ENCODE data around the gene DNAJC6. TPM values are rescaled to one million over a fixed set of nuclear protein-coding genes. Genes with fewer than 3 reads are reported as not detected.

DNAJC6 gene
- total RNA-seq, 6 experiments from 2014 or later, result 0.46 to 2.9 (median 1.2) TPM

GRCh38 chr1:65434255-65434654, 124.9 kb downstream of the DNAJC6 start:
- H3K4me3 ChIP-seq, result no peak overlapping the region
- H3K4me1 ChIP-seq, result no peaks in the 10 kb centered on the region
- no peaks in the 10 kb centered on the region for H3K27me3 ChIP-seq
- TF ChIP-seq POLR2A (IDR thresholded peaks at IDR 0.05), result no peak
- TF ChIP-seq CTCF (IDR thresholded peaks at IDR 0.05), result no peak
- no peak for ATAC-seq
- peaks cover 0 to 25% (median 6%) of the 10 kb centered on the region in 4 donors for H3K36me3 ChIP-seq
- intact Hi-C loops (cut with DNase I), result loop anchor here in 1 of 2 donors (10.0 kb wide), 1 partner anchor 251 kb away; no protein-coding TSS in a partner anchor
- H3K27ac ChIP-seq, result no peak overlapping the region
- 84% methylated on average over 1 of the region's 1 CpG for WGBS (ENCODE audit: insufficient coverage, low coverage, low lambda C conversion rate, missing lambda C conversion rate)
- no peak for DNase-seq
- H3K9me3 ChIP-seq, result peaks cover 0 to 2% (median 0%) of the 10 kb centered on the region in 4 donors

GRCh38 chr1:65434760-65435159, 125.4 kb downstream of the DNAJC6 start:
- peaks cover 0 to 2% (median 0%) of the 10 kb centered on the region in 4 donors for H3K9me3 ChIP-seq
- peaks cover 0 to 20% (median 6%) of the 10 kb centered on the region in 4 donors for H3K36me3 ChIP-seq
- WGBS (ENCODE audit: insufficient coverage, low coverage, low lambda C conversion rate, missing lambda C conversion rate), result 86% methylated on average over 3 of the region's 3 CpGs
- H3K27me3 ChIP-seq, result no peaks in the 10 kb centered on the region
- no peak for ATAC-seq
- H3K4me1 ChIP-seq, result no peaks in the 10 kb centered on the region
- TF ChIP-seq POLR2A (IDR thresholded peaks at IDR 0.05) (no peak), CTCF (IDR thresholded peaks at IDR 0.05) (no peak)
- no peak overlapping the region for H3K4me3 ChIP-seq
- no peak for DNase-seq
- intact Hi-C loops (cut with DNase I), result loop anchor here in 1 of 2 donors (10.0 kb wide), 1 partner anchor 250 kb away; no protein-coding TSS in a partner anchor
- no peak overlapping the region for H3K27ac ChIP-seq

GRCh38 chr1:65435987-65436386, 126.6 kb downstream of the DNAJC6 start:
- Histone ChIP-seq H3K4me1 (no peaks in the 10 kb centered on the region), H3K4me3 (no peak overlapping the region), H3K27me3 (no peaks in the 10 kb centered on the region), H3K27ac (no peak overlapping the region), H3K9me3 (no peaks in the 10 kb centered on the region), H3K36me3 (peaks cover 0 to 15% (median 0%) of the 10 kb centered on the region in 4 donors)
- intact Hi-C loops (cut with DNase I), result loop anchor here in 1 of 2 donors (10.0 kb wide), 1 partner anchor 249 kb away; no protein-coding TSS in a partner anchor
- no peak for TF ChIP-seq POLR2A (IDR thresholded peaks at IDR 0.05)
- WGBS (ENCODE audit: insufficient coverage, low coverage, low lambda C conversion rate, missing lambda C conversion rate), result 71% methylated on average over 2 of the region's 2 CpGs
- ATAC-seq (no peak), DNase-seq (no peak)

GRCh38 chr1:65437616-65438015, 128.3 kb downstream of the DNAJC6 start:
- H3K27me3 ChIP-seq, result no peaks in the 10 kb centered on the region
- TF ChIP-seq CTCF (IDR thresholded peaks at IDR 0.05), result no peak
- no peak for TF ChIP-seq POLR2A (IDR thresholded peaks at IDR 0.05)
- WGBS (ENCODE audit: insufficient coverage, low coverage, low lambda C conversion rate, missing lambda C conversion rate), result 96% methylated on average over 6 of the region's 7 CpGs
- H3K36me3 ChIP-seq, result peaks cover 0 to 4% (median 0%) of the 10 kb centered on the region in 4 donors
- no peak overlapping the region for H3K27ac ChIP-seq
- H3K4me3 ChIP-seq, result no peak overlapping the region
- intact Hi-C loops (cut with DNase I), result loop anchor here in 1 of 2 donors (10.0 kb wide), 1 partner anchor 247 kb away; no protein-coding TSS in a partner anchor
- no peaks in the 10 kb centered on the region for H3K9me3 ChIP-seq
- no peaks in the 10 kb centered on the region for H3K4me1 ChIP-seq
- DNase-seq, result no peak
- ATAC-seq, result no peak

GRCh38 chr1:65440322-65440900, 131.1 kb downstream of the DNAJC6 start:
- Histone ChIP-seq H3K27me3 (no peaks in the 10 kb centered on the region), H3K36me3 (no peaks in the 10 kb centered on the region), H3K4me3 (no peak overlapping the region), H3K27ac (no peak overlapping the region), H3K4me1 (no peaks in the 10 kb centered on the region), H3K9me3 (no peaks in the 10 kb centered on the region)
- ATAC-seq, result no peak
- WGBS (ENCODE audit: insufficient coverage, low coverage, low lambda C conversion rate, missing lambda C conversion rate), result 88% methylated on average over 11 of the region's 12 CpGs
- no peak for DNase-seq
- TF ChIP-seq POLR2A (IDR thresholded peaks at IDR 0.05) (no peak), CTCF (IDR thresholded peaks at IDR 0.05) (no peak)
- intact Hi-C loops (cut with DNase I), result no loop called here
